Cardiac fibroblast (primary cell): ENCODE data around the gene STX10.

Experiments
- DNase-seq, 2 donors: peaks; one replicate each; pipeline versions ENCODE4 v3.0.0 to v3.0.0-alpha.2; 2010; ENCODE audit warnings: low read depth in 2 of 2
- H3K4me3 ChIP-seq, 2 donors: replicated peaks in 1 of 2; 1 replicate in 1 of 2; 2 replicates in 1 of 2; pipeline ENCODE4 v1.5.1; 2011; ENCODE audit warnings: low read depth in 2 of 2, low read length in 2 of 2, mild to moderate bottlenecking in 2 of 2, moderate library complexity in 1 of 2
- TF ChIP-seq, protein P1 (sequence below): IDR thresholded peaks from one replicate; pipeline ENCODE4 v1.5.1; 2011; ENCODE audit warnings: low read depth, mild to moderate bottlenecking, low read length, inconsistent platforms

The STX10 gene

DNA sequence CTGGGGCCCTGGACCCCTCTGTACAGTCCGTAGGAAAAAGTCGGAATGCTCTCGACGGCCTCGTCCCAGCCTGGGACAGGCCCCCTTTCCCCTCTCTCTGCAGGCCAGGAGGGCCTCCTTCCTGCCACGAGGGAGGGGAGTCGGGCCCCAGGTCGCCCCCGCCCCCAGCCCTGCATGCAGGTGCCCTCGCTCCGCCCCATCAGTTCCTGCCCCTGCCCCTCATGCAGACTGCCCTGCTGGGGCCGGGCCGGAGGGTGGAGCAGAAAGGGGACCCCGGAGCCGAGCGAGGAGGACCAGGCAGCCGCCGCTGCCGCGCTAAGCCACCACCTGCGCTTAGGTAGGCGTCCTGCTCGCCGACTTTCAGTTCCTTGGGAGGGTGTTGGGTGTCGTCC lies 54.8 kb downstream of the STX10 start:
- TF ChIP-seq, protein P1, sequence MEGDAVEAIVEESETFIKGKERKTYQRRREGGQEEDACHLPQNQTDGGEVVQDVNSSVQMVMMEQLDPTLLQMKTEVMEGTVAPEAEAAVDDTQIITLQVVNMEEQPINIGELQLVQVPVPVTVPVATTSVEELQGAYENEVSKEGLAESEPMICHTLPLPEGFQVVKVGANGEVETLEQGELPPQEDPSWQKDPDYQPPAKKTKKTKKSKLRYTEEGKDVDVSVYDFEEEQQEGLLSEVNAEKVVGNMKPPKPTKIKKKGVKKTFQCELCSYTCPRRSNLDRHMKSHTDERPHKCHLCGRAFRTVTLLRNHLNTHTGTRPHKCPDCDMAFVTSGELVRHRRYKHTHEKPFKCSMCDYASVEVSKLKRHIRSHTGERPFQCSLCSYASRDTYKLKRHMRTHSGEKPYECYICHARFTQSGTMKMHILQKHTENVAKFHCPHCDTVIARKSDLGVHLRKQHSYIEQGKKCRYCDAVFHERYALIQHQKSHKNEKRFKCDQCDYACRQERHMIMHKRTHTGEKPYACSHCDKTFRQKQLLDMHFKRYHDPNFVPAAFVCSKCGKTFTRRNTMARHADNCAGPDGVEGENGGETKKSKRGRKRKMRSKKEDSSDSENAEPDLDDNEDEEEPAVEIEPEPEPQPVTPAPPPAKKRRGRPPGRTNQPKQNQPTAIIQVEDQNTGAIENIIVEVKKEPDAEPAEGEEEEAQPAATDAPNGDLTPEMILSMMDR: no peak
- no peak overlapping the region for H3K4me3 ChIP-seq
- DNase-seq: no peak

DNA sequence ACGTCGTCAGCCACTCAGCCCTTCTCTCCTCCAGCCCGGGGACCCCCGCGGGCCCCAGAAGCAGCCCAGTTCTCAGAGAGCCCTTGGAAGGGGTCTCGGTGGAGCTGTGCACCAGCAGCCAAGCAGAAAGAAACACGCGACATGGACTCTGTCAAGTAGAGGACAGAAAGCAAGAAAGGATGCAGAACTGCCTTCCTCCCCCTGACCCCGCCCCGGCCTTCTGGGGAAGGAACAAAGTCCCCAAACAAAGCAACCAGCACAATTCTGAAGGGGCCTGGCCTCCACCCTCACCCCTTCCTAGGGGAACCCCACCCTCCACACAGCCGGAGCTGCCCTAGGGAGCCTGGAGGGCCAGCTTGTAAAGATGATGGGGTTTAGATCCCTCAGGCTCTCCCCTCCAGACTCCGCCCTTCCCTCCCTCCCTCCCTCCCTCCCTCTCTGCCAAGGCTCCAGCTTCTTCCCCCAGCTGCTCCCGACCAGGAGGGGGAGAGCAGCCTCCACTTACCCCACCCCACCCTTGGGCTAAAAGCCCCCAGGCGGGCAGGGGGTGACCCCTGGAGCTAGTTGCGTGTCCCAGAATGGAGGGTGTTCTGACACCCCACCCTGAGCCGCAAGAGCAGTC lies 55.3 kb downstream of the STX10 start:
- TF ChIP-seq, protein P1: no peak
- H3K4me3 ChIP-seq: no peak overlapping the region
- no peak for DNase-seq

DNA sequence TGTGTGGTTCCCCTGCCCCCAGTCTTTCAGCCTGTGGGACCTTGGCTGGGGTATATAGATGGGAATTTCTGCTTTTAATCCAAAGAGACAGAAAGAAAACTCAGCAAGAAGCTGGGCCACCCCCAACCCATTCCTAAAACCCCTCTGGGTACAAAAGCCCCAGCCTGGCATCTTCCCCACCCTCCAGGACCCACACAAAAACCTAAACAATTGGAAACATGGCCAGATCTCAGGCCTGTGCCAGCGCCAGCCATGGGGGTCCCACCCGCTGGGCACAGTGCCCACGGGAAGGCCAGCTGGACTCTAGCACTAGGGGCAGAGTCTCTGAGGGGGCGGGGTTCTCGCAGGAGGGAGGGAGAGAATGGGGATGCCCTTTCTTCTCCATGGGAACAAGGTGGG lies 56.1 kb downstream of the STX10 start:
- no peak overlapping the region for H3K4me3 ChIP-seq
- DNase-seq: no peak
- TF ChIP-seq, protein P1: no peak
